Measurements from ENCODE around the gene CTBP1.

The CTBP1 gene

DNA sequence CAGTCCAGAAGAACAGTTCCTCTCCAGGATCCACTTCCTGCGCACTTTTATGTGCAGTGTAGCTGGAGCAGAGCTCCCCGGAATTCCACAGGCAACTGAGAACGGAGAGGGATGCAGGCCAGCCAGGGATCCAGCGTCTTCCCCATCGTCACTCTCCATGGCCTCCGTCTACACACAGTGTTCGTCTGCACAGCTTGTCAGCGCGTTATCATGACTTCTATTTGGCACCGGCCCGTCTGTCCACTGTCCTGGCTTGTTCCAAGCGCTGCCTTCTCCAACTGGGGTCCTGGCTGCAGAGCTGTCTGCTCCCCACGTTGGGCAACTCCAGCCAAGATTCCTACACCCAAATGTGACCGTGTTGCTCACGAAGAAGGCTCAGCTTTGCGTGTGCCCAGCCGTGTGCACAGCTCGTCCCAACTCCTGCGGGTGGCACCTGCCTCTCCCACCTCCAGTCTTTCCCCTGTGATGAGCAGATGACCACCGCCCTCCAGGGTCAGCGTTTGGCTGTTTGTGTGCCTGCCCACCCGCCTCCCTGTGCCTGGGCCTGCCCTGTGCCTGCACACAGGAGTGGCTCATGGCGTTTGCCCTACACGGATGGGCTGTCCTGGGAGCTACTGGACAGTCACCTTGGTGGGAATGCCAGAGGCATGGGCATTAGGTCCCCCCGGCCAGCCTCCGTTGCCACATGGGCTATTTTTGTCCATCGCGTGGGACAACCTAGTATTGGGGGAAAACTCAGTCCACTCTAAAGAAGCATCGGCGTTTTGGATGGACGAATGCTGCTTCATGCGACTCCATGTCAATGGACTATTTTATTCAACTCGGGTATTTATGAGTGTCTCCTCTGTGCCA lies 2.2 kb upstream of the CTBP1 start:
- Mint-ChIP-seq H3K27ac (peak overlapping the region in 2 of 3 experiments; percentile 34 to 95), H3K36me3 (ENCODE audit: low read depth) (peaks cover 56% of the 10 kb centered on the region), H3K9me3 (peaks cover 49% of the 10 kb centered on the region), H3K27me3 (ENCODE audit: low read depth) (peaks cover 3% of the 10 kb centered on the region), H3K4me1 (peaks cover 11% of the 10 kb centered on the region), H3K4me3 (peak overlapping the region; percentile 73 to 91 (median 87))
- TF ChIP-seq, protein P1, sequence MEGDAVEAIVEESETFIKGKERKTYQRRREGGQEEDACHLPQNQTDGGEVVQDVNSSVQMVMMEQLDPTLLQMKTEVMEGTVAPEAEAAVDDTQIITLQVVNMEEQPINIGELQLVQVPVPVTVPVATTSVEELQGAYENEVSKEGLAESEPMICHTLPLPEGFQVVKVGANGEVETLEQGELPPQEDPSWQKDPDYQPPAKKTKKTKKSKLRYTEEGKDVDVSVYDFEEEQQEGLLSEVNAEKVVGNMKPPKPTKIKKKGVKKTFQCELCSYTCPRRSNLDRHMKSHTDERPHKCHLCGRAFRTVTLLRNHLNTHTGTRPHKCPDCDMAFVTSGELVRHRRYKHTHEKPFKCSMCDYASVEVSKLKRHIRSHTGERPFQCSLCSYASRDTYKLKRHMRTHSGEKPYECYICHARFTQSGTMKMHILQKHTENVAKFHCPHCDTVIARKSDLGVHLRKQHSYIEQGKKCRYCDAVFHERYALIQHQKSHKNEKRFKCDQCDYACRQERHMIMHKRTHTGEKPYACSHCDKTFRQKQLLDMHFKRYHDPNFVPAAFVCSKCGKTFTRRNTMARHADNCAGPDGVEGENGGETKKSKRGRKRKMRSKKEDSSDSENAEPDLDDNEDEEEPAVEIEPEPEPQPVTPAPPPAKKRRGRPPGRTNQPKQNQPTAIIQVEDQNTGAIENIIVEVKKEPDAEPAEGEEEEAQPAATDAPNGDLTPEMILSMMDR (IDR thresholded peaks at IDR 0.05; ENCODE audit: unreplicated experiment in 3 of 3), result no peak

GRCh38 chr4:1250527-1250812 lies 1.5 kb upstream of the CTBP1 start:
- peaks cover 50% of the 10 kb centered on the region for H3K36me3 Mint-ChIP-seq (ENCODE audit: low read depth)
- TF ChIP-seq, protein P1 (IDR thresholded peaks at IDR 0.05; ENCODE audit: unreplicated experiment in 3 of 3), result no peak
- H3K4me3 Mint-ChIP-seq, result peak overlapping the region; percentile 58 to 91 (median 87)
- peaks cover 15% of the 10 kb centered on the region for H3K4me1 Mint-ChIP-seq
- H3K27ac Mint-ChIP-seq, result peak overlapping the region in 2 of 3 experiments; percentile 17 to 95
- H3K9me3 Mint-ChIP-seq, result peaks cover 42% of the 10 kb centered on the region
- H3K27me3 Mint-ChIP-seq (ENCODE audit: low read depth), result peaks cover 3% of the 10 kb centered on the region

GRCh38 chr4:1249731-1250526 lies 999 bp upstream of the CTBP1 start:
- Mint-ChIP-seq H3K9me3 (peaks cover 38% of the 10 kb centered on the region), H3K4me1 (peaks cover 20% of the 10 kb centered on the region), H3K4me3 (peak overlapping the region; percentile 87 to 91 (median 89)), H3K27me3 (ENCODE audit: low read depth) (peaks cover 3% of the 10 kb centered on the region), H3K36me3 (ENCODE audit: low read depth) (peaks cover 48% of the 10 kb centered on the region), H3K27ac (peak overlapping the region; percentile 73 to 98 (median 95))
- TF ChIP-seq, protein P1 (IDR thresholded peaks at IDR 0.05; ENCODE audit: unreplicated experiment in 3 of 3), result no peak

DNA sequence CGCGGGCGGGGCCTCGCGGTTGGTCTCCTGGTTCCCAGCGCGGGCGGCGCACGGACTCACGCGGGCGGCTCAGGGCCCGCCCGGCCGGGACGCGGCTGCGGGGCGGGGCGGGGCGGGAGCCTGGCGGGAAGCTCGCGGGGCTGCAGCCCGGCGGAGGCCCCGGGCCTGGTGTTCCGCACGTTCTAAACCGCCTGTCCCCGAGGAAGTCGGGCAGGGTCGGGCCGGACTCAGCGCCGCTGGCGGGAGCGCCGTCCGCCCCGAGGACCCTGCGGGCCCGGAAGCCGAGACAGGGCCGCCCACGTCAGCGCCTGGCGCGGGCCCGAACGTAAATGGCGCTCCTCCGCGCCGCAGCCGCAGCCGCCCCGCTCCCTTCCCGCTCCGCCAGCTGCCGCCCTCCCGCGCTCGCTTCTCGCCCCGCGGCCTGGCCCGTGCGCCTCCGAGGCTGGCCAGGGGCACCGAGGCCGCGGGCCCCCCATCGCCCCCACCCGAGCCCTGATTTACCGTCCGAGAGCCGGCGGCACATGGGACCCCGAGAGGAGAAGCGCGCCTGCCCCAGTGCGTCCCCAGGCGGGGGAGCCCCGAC lies 309 bp upstream of the CTBP1 start:
- Mint-ChIP-seq H3K4me3 (peak overlapping the region; percentile 87 to 91 (median 89)), H3K36me3 (ENCODE audit: low read depth) (peaks cover 44% of the 10 kb centered on the region), H3K4me1 (peaks cover 23% of the 10 kb centered on the region), H3K27me3 (ENCODE audit: low read depth) (peaks cover 3% of the 10 kb centered on the region), H3K27ac (peak overlapping the region; percentile 73 to 98 (median 95)), H3K9me3 (peaks cover 31% of the 10 kb centered on the region)
- TF ChIP-seq, protein P1 (IDR thresholded peaks at IDR 0.05; ENCODE audit: unreplicated experiment in 3 of 3), result no peak

GRCh38 chr4:1247864-1248244 lies 1.1 kb downstream of the CTBP1 start:
- peaks cover 24% of the 10 kb centered on the region for H3K4me1 Mint-ChIP-seq
- H3K27me3 Mint-ChIP-seq (ENCODE audit: low read depth), result peaks cover 3% of the 10 kb centered on the region
- peak overlapping the region in 1 of 3 experiments; percentile 97 for H3K27ac Mint-ChIP-seq
- TF ChIP-seq, protein P1 (IDR thresholded peaks at IDR 0.05; ENCODE audit: unreplicated experiment in 3 of 3), result no peak
- peaks cover 31% of the 10 kb centered on the region for H3K36me3 Mint-ChIP-seq (ENCODE audit: low read depth)
- peaks cover 20% of the 10 kb centered on the region for H3K9me3 Mint-ChIP-seq
- H3K4me3 Mint-ChIP-seq, result peak overlapping the region; percentile 91 to 95 (median 94)
